Loucy (cell line): ENCODE results near the gene KAZALD1.

Experiments
- H2AFZ ChIP-seq: fragments of 200-600 bp; sonication (generic); 2 replicates; pipeline ENCODE4 v1.6.0; 2016; ENCODE audit warnings: antibody characterized with exemption, mild to moderate bottlenecking, low read length, moderate library complexity
- H3F3A ChIP-seq: fragments of 200-600 bp; 2 replicates; pipeline ENCODE4 v1.6.0; 2016; ENCODE audit warnings: antibody characterized with exemption, low read depth, mild to moderate bottlenecking
- H3K27me3 ChIP-seq: fragments of 200-600 bp; sonication (generic); 2 replicates; pipeline ENCODE4 v1.6.1; 2014; ENCODE audit warnings: low read length, mild to moderate bottlenecking; ENCODE audit not compliant: insufficient read depth, poor library complexity, severe bottlenecking
- H3K36me3 ChIP-seq: fragments of 200-600 bp; sonication (generic); 2 replicates; pipeline ENCODE4 v1.6.1; 2016; ENCODE audit warnings: low read length; ENCODE audit not compliant: insufficient read depth
- H3K4me1 ChIP-seq: fragments of 200-600 bp; sonication (generic); 2 replicates; pipeline ENCODE4 v1.5.1; 2014; ENCODE audit warnings: low read length, mild to moderate bottlenecking; ENCODE audit not compliant: insufficient read depth, poor library complexity, severe bottlenecking
- H3K4me2 ChIP-seq: fragments of 200-600 bp; sonication (generic); 2 replicates; pipeline ENCODE4 v1.6.0; 2014; ENCODE audit warnings: antibody characterized with exemption, low read length, low read depth, mild to moderate bottlenecking; ENCODE audit not compliant: poor library complexity, severe bottlenecking
- H3K4me3 ChIP-seq: fragments of 200-600 bp; sonication (generic); 2 replicates; pipeline ENCODE4 v1.5.1; 2014; ENCODE audit warnings: low read length, mild to moderate bottlenecking, mixed read lengths; ENCODE audit not compliant: poor library complexity, severe bottlenecking
- H3K79me2 ChIP-seq: fragments of 200-600 bp; sonication (generic); 2 replicates; pipeline ENCODE4 v1.6.1; 2014; ENCODE audit warnings: low read length; ENCODE audit not compliant: insufficient read depth
- H3K9ac ChIP-seq: fragments of 200-600 bp; sonication (generic); 2 replicates; pipeline ENCODE4 v1.6.0; 2014; ENCODE audit warnings: mild to moderate bottlenecking, low read depth, low read length, moderate library complexity; ENCODE audit not compliant: poor library complexity, severe bottlenecking
- H3K9me2 ChIP-seq: fragments of 200-600 bp; sonication (generic); replicated peaks from 2 replicates; pipeline ENCODE4 v1.6.1; 2016; ENCODE audit warnings: low read depth, low read length, mixed read lengths
- H3K9me3 ChIP-seq: fragments of 200-600 bp; sonication (generic); 2 replicates; pipeline ENCODE4 v1.6.1; 2014; ENCODE audit warnings: mild to moderate bottlenecking, antibody characterized with exemption, low read length, low read depth; ENCODE audit not compliant: insufficient read depth
- H4K20me1 ChIP-seq: fragments of 200-600 bp; sonication (generic); 2 replicates; pipeline ENCODE4 v1.6.0; 2014; ENCODE audit warnings: antibody characterized with exemption, low read length, mild to moderate bottlenecking; ENCODE audit not compliant: insufficient read depth, poor library complexity, severe bottlenecking
- EZH2phosphoT487 ChIP-seq: fragments of 200-600 bp; IDR thresholded peaks from 2 replicates; pipeline ENCODE4 v1.6.1; 2018; ENCODE audit warnings: antibody characterized with exemption, mild to moderate bottlenecking, moderate library complexity, borderline replicate concordance
- TF ChIP-seq, protein P1 (sequence below): fragments of 200-600 bp; sonication (generic); conservative IDR thresholded peaks from 2 replicates; pipeline ENCODE4 v1.5.1; 2014; ENCODE audit warnings: mild to moderate bottlenecking, antibody characterized with exemption, low read length

Gene KAZALD1

DNA sequence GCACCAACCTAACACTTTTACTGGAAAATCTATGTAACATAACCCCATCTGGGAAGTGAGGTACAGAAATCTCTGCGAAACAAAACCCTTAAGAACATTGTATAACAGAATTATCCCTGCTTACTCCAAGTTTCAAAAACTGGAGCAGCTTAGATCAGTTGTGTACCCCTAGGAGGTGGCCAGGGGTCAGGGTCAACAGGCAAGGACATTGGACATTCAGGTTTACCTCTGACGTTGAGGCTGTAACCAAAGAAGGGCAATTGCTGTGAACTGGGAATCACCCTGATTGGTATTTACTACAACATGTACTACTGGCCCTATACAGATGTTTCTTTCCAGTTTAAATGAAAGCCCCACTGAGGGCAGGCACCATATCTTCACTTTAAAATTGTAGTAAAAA is 17.7 kb upstream of the KAZALD1 start:
- Histone ChIP-seq H3K79me2 (no peaks in the 10 kb centered on the region; the same call in 1 of the 2 replicates), H3K9me3 (no peaks in the 10 kb centered on the region), H3K27me3 (no peaks in the 10 kb centered on the region), H2AFZ (no peak overlapping the region), H3K4me1 (peaks cover 22% of the 10 kb centered on the region), H3K4me2 (peak overlapping the region; percentile 81), H3K36me3 (no peaks in the 10 kb centered on the region; the same call in 1 of the 2 replicates), H3K9ac (peak overlapping the region; percentile 80), H3K9me2 (no peaks in the 10 kb centered on the region), H3F3A (peaks cover 5% of the 10 kb centered on the region; the same call in 1 of the 2 replicates), H4K20me1 (no peaks in the 10 kb centered on the region), H3K4me3 (no peak overlapping the region)
- TF ChIP-seq EZH2phosphoT487 = no peak
- TF ChIP-seq, protein P1, sequence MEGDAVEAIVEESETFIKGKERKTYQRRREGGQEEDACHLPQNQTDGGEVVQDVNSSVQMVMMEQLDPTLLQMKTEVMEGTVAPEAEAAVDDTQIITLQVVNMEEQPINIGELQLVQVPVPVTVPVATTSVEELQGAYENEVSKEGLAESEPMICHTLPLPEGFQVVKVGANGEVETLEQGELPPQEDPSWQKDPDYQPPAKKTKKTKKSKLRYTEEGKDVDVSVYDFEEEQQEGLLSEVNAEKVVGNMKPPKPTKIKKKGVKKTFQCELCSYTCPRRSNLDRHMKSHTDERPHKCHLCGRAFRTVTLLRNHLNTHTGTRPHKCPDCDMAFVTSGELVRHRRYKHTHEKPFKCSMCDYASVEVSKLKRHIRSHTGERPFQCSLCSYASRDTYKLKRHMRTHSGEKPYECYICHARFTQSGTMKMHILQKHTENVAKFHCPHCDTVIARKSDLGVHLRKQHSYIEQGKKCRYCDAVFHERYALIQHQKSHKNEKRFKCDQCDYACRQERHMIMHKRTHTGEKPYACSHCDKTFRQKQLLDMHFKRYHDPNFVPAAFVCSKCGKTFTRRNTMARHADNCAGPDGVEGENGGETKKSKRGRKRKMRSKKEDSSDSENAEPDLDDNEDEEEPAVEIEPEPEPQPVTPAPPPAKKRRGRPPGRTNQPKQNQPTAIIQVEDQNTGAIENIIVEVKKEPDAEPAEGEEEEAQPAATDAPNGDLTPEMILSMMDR = no peak

- Histone ChIP-seq H3K9me3 (no peaks in the 10 kb centered on the region), H3K4me3 (no peak overlapping the region), H3K4me2 (no peak overlapping the region), H3K9me2 (no peaks in the 10 kb centered on the region), H3K27me3 (no peaks in the 10 kb centered on the region), H2AFZ (no peak overlapping the region), H3K36me3 (no peaks in the 10 kb centered on the region), H3F3A (peaks cover 5% of the 10 kb centered on the region; the same call in 1 of the 2 replicates), H3K4me1 (peaks cover 19% of the 10 kb centered on the region), H3K79me2 (peaks cover 5% of the 10 kb centered on the region; the same call in 1 of the 2 replicates), H4K20me1 (no peaks in the 10 kb centered on the region), H3K9ac (no peak overlapping the region)
- TF ChIP-seq, protein P1 = no peak
- TF ChIP-seq EZH2phosphoT487 = no peak
These were observed 15.2 kb upstream of the KAZALD1 start for GRCh38 chr10:101046332-101047238.

- H3K27me3 ChIP-seq = no peaks in the 10 kb centered on the region
- no peak overlapping the region for H3K4me2 ChIP-seq
- no peak overlapping the region for H2AFZ ChIP-seq
- no peaks in the 10 kb centered on the region for H3K9me3 ChIP-seq
- peaks cover 13% of the 10 kb centered on the region for H3K4me1 ChIP-seq
- H3F3A ChIP-seq = no peaks in the 10 kb centered on the region
- no peaks in the 10 kb centered on the region for H4K20me1 ChIP-seq
- H3K9me2 ChIP-seq = no peaks in the 10 kb centered on the region
- no peaks in the 10 kb centered on the region for H3K36me3 ChIP-seq
- peaks cover 5% of the 10 kb centered on the region; the same call in 1 of the 2 replicates for H3K79me2 ChIP-seq
- H3K4me3 ChIP-seq = no peak overlapping the region
- TF ChIP-seq EZH2phosphoT487 = no peak
- TF ChIP-seq, protein P1 = no peak
- H3K9ac ChIP-seq = no peak overlapping the region
These were observed 14.5 kb upstream of the KAZALD1 start for GRCh38 chr10:101047268-101047667.
